ENCODE measurements around the gene GARIN5B. TPM values are rescaled to one million over a fixed set of nuclear protein-coding genes. Genes with fewer than 3 reads are reported as not detected.

The GARIN5B gene
- total and polyA plus RNA-seq, 2 of the 13 experiments (the other 11 are each of a cell fraction or from before 2014, with no cell fraction given), result not detected

GRCh38 chr19:55360902-55361301 is 2.2 kb downstream of the GARIN5B start:
- Histone ChIP-seq H2AFZ (ENCODE audit: low read length) (no peak overlapping the region), H3K9me3 (ENCODE audit: low read length) (no peaks in the 10 kb centered on the region), H3K27ac (ENCODE audit: extremely low read length, insufficient read depth, low read length) (no peak overlapping the region), H3K9ac (ENCODE audit: insufficient read depth, low read depth, low read length) (no peak overlapping the region), H3K27me3 (ENCODE audit: control insufficient read depth in 1 of 2, insufficient read depth in 2 of 2, low read length in 2 of 2) (peaks cover 5 to 36% of the 10 kb centered on the region in 2 experiments), H3K79me2 (ENCODE audit: insufficient read depth, low read length) (no peaks in the 10 kb centered on the region), H4K20me1 (ENCODE audit: insufficient read depth, low read length) (no peaks in the 10 kb centered on the region), H3K4me3 (replicated peaks in 1 of 3; ENCODE audit: insufficient read depth in 1 of 3, low read depth in 2 of 3, low read length in 3 of 3) (no peak overlapping the region), H3K4me2 (ENCODE audit: low read depth, low read length) (no peak overlapping the region), H3K36me3 (replicated peaks in 1 of 2; ENCODE audit: control insufficient read depth in 1 of 2, insufficient read depth in 2 of 2, low read length in 2 of 2) (no peaks in the 10 kb centered on the region), H3K4me1 (ENCODE audit: insufficient read depth, low read length) (peaks cover 14% of the 10 kb centered on the region)
- in situ Hi-C loops (cut with HindIII; ENCODE audit: extremely low pct_ligation_motif_present, low pct_unique_long_range_greater_than_20kb), result no loop called here
- WGBS (ENCODE audit: low lambda C conversion rate), result 76% methylated on average over 13 of the region's 16 CpGs
- DNase-seq (ENCODE audit: low spot score) (no peak), FAIRE-seq (no peak), ATAC-seq (no peak)
- BruUV-seq (replicated peaks), result no TSS peak
- POLR2A ChIA-PET, result no interaction called here
- CTCF ChIA-PET (ENCODE audit: low intra/inter-chr PET ratio, low total read pairs), result no interaction called here
- intact Hi-C loops (cut with micrococcal nuclease; ENCODE audit: unreplicated experiment), result no loop called here
- TF ChIP-seq DNMT3B (CRISPR knock-in tag; conservative IDR thresholded peaks at IDR 0.05), result no peak
- no peak for TF ChIP-seq ZNF7 (CRISPR knock-in tag; IDR thresholded peaks at IDR 0.05)
- TF ChIP-seq ZNF704 (CRISPR knock-in tag; IDR thresholded peaks at IDR 0.05; ENCODE audit: borderline replicate concordance), result no peak
- no peak for TF ChIP-seq HMGXB4 (CRISPR knock-in tag; IDR thresholded peaks at IDR 0.05; ENCODE audit: borderline replicate concordance in 1 of 2, low read depth in 1 of 2)
- no peak for TF ChIP-seq HNRNPK (IDR thresholded peaks at IDR 0.05; ENCODE audit: low read depth, low read length, poor library complexity, severe bottlenecking)
- no peak for TF ChIP-seq ARID4A (CRISPR knock-in tag; IDR thresholded peaks at IDR 0.05; ENCODE audit: borderline replicate concordance)
- TF ChIP-seq NR3C1 (CRISPR knock-in tag; IDR thresholded peaks at IDR 0.05), result no peak
- no peak for TF ChIP-seq CREBL2 (CRISPR knock-in tag; IDR thresholded peaks at IDR 0.05; ENCODE audit: borderline replicate concordance)
- no peak for TF ChIP-seq MLXIP (CRISPR knock-in tag; IDR thresholded peaks at IDR 0.05; ENCODE audit: borderline replicate concordance)
- no peak for TF ChIP-seq ZNF24 (IDR thresholded peaks at IDR 0.05)
- TF ChIP-seq ZNF335 (CRISPR knock-in tag; IDR thresholded peaks at IDR 0.05), result no peak
- TF ChIP-seq ZNF138 (CRISPR knock-in tag; IDR thresholded peaks at IDR 0.05; ENCODE audit: low read depth), result no peak
- no peak for TF ChIP-seq CBX1 (IDR thresholded peaks at IDR 0.05; ENCODE audit: low read depth)
- no peak for TF ChIP-seq NFIB (CRISPR knock-in tag; IDR thresholded peaks at IDR 0.05; ENCODE audit: borderline replicate concordance)
